MM.1S (cell line): ENCODE data around the gene ADARB2.

Source experiments
- DNase-seq: peaks from one replicate; pipeline ENCODE4 v3.0.0-alpha.2; 2015
- H2AFZ ChIP-seq: fragments of 300-600 bp; sonication (generic); 2 replicates; pipeline ENCODE4 v1.6.0; 2016; ENCODE audit warnings: antibody characterized with exemption, low read length
- H3F3A ChIP-seq: fragments of 300-600 bp; sonication (generic); 2 replicates; pipeline ENCODE4 v1.6.1; 2016; ENCODE audit warnings: mild to moderate bottlenecking, antibody characterized with exemption, low read length, moderate library complexity, mixed read lengths; ENCODE audit not compliant: insufficient read depth
- H3K27ac ChIP-seq: fragments of 300-600 bp; sonication (generic); 2 replicates; pipeline ENCODE4 v1.5.1; 2016; ENCODE audit warnings: mild to moderate bottlenecking, low read length
- H3K27me3 ChIP-seq: fragments of 300-600 bp; sonication (generic); replicated peaks from 2 replicates; pipeline ENCODE4 v1.6.0; 2016; ENCODE audit warnings: low read length; ENCODE audit not compliant: insufficient read depth
- H3K36me3 ChIP-seq: fragments of 300-600 bp; sonication (generic); replicated peaks from 2 replicates; pipeline ENCODE4 v1.6.1; 2016; ENCODE audit warnings: mild to moderate bottlenecking, low read length, mixed read lengths; ENCODE audit not compliant: insufficient read depth
- H3K4me1 ChIP-seq: fragments of 300-600 bp; sonication (generic); 2 replicates; pipeline ENCODE4 v1.6.1; 2016; ENCODE audit warnings: low read length, mixed read lengths
- H3K4me2 ChIP-seq: fragments of 300-600 bp; sonication (generic); 2 replicates; pipeline ENCODE4 v1.6.0; 2016; ENCODE audit warnings: low read depth, low read length
- H3K4me3 ChIP-seq: fragments of 300-600 bp; sonication (generic); 2 replicates; pipeline ENCODE4 v1.5.1; 2016; ENCODE audit warnings: low read length, mixed read lengths
- H3K79me2 ChIP-seq: fragments of 300-600 bp; sonication (generic); 2 replicates; pipeline ENCODE4 v1.6.1; 2016; ENCODE audit warnings: mixed run types, low read length, mixed read lengths
- H3K9ac ChIP-seq: fragments of 300-600 bp; sonication (generic); 2 replicates; pipeline ENCODE4 v1.6.1; 2016; ENCODE audit warnings: low read length, mixed read lengths
- H3K9me2 ChIP-seq: fragments of 300-600 bp; sonication (generic); replicated peaks from 2 replicates; pipeline ENCODE4 v1.6.1; 2016; ENCODE audit warnings: mild to moderate bottlenecking, low read length, mixed read lengths; ENCODE audit not compliant: insufficient read depth
- H3K9me3 ChIP-seq: fragments of 300-600 bp; sonication (generic); replicated peaks from 2 replicates; pipeline ENCODE4 v1.6.1; 2016; ENCODE audit warnings: mild to moderate bottlenecking, low read length, mixed read lengths; ENCODE audit not compliant: insufficient read depth
- H4K20me1 ChIP-seq: fragments of 300-600 bp; sonication (generic); 2 replicates; pipeline ENCODE4 v1.6.1; 2016; ENCODE audit warnings: mild to moderate bottlenecking, low read length, moderate library complexity, mixed read lengths; ENCODE audit not compliant: insufficient read depth
- EZH2 ChIP-seq: fragments of 300-600 bp; sonication (generic); optimal IDR thresholded peaks from 2 replicates; pipeline ENCODE3; 2017; ENCODE audit warnings: low read depth, mild to moderate bottlenecking, antibody characterized with exemption, low read length, mixed read lengths
- EZH2phosphoT487 ChIP-seq: fragments of 300-600 bp; sonication (generic); IDR thresholded peaks from 2 replicates; pipeline ENCODE4 v1.6.1; 2018; ENCODE audit warnings: antibody characterized with exemption, low read length
- TF ChIP-seq, protein P1 (sequence below): fragments of 300-600 bp; sonication (generic); IDR thresholded peaks from 2 replicates; pipeline ENCODE4 v1.5.1; 2016; ENCODE audit warnings: antibody characterized with exemption, low read length, mixed read lengths

ADARB2 gene

DNA sequence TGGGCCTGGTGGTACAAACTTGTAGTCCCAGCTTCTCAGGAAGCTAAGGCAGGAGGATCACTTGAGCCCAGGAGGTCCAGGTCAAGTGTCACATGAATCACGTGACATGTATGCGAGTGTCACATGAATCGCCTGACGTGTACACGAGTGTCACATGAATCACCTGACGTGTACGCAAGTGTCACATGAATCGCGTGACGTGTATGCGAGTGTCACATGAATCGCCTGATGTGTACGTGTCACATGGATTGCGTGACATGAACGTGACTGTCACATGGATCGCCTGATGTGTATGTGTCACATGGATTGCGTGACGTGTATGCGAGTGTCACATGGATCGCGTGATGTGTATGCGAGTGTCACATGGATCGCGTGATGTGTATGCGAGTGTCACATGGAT, 9.5 kb upstream of the ADARB2 start:
- TF ChIP-seq EZH2: no peak
- TF ChIP-seq, protein P1, sequence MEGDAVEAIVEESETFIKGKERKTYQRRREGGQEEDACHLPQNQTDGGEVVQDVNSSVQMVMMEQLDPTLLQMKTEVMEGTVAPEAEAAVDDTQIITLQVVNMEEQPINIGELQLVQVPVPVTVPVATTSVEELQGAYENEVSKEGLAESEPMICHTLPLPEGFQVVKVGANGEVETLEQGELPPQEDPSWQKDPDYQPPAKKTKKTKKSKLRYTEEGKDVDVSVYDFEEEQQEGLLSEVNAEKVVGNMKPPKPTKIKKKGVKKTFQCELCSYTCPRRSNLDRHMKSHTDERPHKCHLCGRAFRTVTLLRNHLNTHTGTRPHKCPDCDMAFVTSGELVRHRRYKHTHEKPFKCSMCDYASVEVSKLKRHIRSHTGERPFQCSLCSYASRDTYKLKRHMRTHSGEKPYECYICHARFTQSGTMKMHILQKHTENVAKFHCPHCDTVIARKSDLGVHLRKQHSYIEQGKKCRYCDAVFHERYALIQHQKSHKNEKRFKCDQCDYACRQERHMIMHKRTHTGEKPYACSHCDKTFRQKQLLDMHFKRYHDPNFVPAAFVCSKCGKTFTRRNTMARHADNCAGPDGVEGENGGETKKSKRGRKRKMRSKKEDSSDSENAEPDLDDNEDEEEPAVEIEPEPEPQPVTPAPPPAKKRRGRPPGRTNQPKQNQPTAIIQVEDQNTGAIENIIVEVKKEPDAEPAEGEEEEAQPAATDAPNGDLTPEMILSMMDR: no peak
- no peak for TF ChIP-seq EZH2phosphoT487
- no peaks in the 10 kb centered on the region for H3F3A ChIP-seq
- H3K79me2 ChIP-seq: no peaks in the 10 kb centered on the region
- no peak overlapping the region for H3K4me3 ChIP-seq
- no peak overlapping the region for H2AFZ ChIP-seq
- no peaks in the 10 kb centered on the region for H3K36me3 ChIP-seq
- DNase-seq: no peak
- no peaks in the 10 kb centered on the region for H3K9me3 ChIP-seq
- no peaks in the 10 kb centered on the region for H3K4me1 ChIP-seq
- no peaks in the 10 kb centered on the region for H4K20me1 ChIP-seq
- no peak overlapping the region for H3K27ac ChIP-seq
- H3K9me2 ChIP-seq: no peaks in the 10 kb centered on the region
- H3K9ac ChIP-seq: no peak overlapping the region
- no peaks in the 10 kb centered on the region for H3K27me3 ChIP-seq
- no peak overlapping the region for H3K4me2 ChIP-seq

DNA sequence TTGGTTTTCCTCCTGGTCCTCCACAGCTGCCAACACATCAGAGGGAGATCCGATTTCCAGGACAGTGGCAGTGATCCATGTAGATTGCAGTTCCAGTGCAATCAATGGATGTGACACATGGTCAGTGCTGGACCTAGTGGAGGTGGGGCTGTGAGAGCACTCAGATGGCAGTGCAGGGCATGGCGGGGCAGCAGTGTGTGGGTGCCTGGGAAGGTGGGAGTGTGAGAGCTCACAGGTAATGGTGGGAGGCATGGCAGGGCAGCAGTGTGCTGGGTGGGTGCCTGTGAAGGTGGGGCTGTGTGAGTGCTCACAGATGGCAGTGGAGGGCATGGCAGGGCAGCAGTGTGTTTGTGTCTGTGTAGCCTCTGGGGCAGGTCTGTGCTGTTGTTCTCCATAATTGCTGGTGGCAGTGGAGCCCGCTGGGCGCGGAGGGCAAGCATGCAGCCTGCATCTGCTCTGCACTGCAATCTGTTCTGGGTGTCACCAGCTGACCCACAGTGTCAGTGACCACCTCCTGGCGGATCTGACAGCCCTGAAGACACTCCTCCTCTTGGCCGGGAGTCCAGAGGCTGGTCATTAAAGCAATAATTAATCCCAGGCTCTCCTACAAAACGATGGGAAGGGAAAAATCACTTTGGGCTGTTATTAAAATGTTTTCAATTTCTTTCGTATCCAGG, 8.6 kb upstream of the ADARB2 start:
- H3K27me3 ChIP-seq: no peaks in the 10 kb centered on the region

DNA sequence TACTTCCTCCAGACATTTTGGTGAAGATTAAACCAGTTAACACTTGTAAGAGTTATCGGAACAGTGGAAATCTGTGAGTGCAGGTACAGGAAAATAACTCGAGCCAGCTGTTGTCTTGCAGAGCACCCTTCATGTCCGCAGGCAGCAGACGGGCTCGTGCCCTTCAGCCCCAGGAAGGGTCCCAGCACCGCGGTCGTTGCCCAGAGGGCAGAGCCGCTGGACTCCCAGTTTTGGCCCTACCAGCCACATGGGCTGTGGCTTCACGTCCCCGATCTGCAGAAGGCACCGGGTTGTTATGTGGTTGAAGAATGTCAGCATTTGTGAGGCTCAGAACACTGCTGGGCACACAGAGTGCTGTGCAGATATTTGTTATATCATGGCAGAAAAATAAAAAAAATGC, 7.2 kb upstream of the ADARB2 start:
- Histone ChIP-seq H3F3A (no peaks in the 10 kb centered on the region), H4K20me1 (no peaks in the 10 kb centered on the region), H2AFZ (no peak overlapping the region), H3K9me3 (no peaks in the 10 kb centered on the region), H3K9me2 (no peaks in the 10 kb centered on the region), H3K27me3 (no peaks in the 10 kb centered on the region), H3K79me2 (no peaks in the 10 kb centered on the region), H3K4me1 (no peaks in the 10 kb centered on the region), H3K4me2 (no peak overlapping the region), H3K9ac (no peak overlapping the region), H3K27ac (no peak overlapping the region), H3K36me3 (no peaks in the 10 kb centered on the region), H3K4me3 (no peak overlapping the region)
- TF ChIP-seq EZH2 (no peak), EZH2phosphoT487 (no peak)
- TF ChIP-seq, protein P1: no peak
- DNase-seq: no peak

More for the DNA sequence above, 8.6 kb upstream of the ADARB2 start:
- H3F3A ChIP-seq: no peaks in the 10 kb centered on the region
- TF ChIP-seq EZH2phosphoT487 (no peak), EZH2 (no peak)
- TF ChIP-seq, protein P1: no peak
- H2AFZ ChIP-seq: no peak overlapping the region
- H3K79me2 ChIP-seq: no peaks in the 10 kb centered on the region
- H3K4me1 ChIP-seq: no peaks in the 10 kb centered on the region
- no peak for DNase-seq
- H3K4me2 ChIP-seq: no peak overlapping the region
- no peak overlapping the region for H3K9ac ChIP-seq
- H3K36me3 ChIP-seq: no peaks in the 10 kb centered on the region
- no peaks in the 10 kb centered on the region for H4K20me1 ChIP-seq
- H3K27ac ChIP-seq: no peak overlapping the region
- H3K9me3 ChIP-seq: no peaks in the 10 kb centered on the region
- H3K4me3 ChIP-seq: no peak overlapping the region
- H3K9me2 ChIP-seq: no peaks in the 10 kb centered on the region
